SK-N-SH (cell line): ENCODE measurements around the gene CATSPER4. TPM values are rescaled to one million over a fixed set of nuclear protein-coding genes. Genes with fewer than 3 reads are reported as not detected.

Experiments used
- CTCF ChIA-PET: fragments of 300-600, 350-600 bp; formaldehyde crosslinking; extraction: SDS; loops from one replicate; lab custom pipeline; 2021; lab: Yijun Ruan, JAX
- POLR2A ChIA-PET: fragments of 350-600 bp; sonication (Branson Sonifier 250); formaldehyde crosslinking; extraction: SDS; loops from one replicate; lab custom pipeline; 2020; ENCODE audit warnings: antibody characterized with exemption, inconsistent platforms; lab: Yijun Ruan, JAX
- DNase-seq: peaks from one replicate; pipeline ENCODE4 v3.0.0; 2012
- H2AFZ ChIP-seq: fragments of 200-600 bp; sonication (generic); 2 replicates; pipeline ENCODE4 v1.8.1; 2016; ENCODE audit warnings: antibody characterized with exemption, mild to moderate bottlenecking, low read depth
- H3F3A ChIP-seq: fragments of 200-600 bp; sonication (generic); replicated peaks from 2 replicates; pipeline ENCODE3; 2016; ENCODE audit warnings: antibody characterized with exemption, mild to moderate bottlenecking; ENCODE audit not compliant: insufficient read depth
- H3K27ac ChIP-seq, 2 experiments: fragments of 200-500 bp in 1 of 2; fragments of 200-600 bp in 1 of 2; sonication (Bioruptor generic) in 1 of 2; sonication (generic), shearing (Covaris generic) in 1 of 2; 2 replicates each; pipeline versions ENCODE4 v1.5.1 to v1.6.1; 2014 to 2016; ENCODE audit warnings: low read depth in 2 of 2, inconsistent platforms in 1 of 2, low read length in 1 of 2, mild to moderate bottlenecking in 1 of 2, mixed read lengths in 1 of 2
- H3K27me3 ChIP-seq: fragments of 200-600 bp; sonication (generic), shearing (Covaris generic); 2 replicates; pipeline ENCODE4 v1.6.1; 2016; ENCODE audit warnings: mixed run types; ENCODE audit not compliant: insufficient read depth
- H3K36me3 ChIP-seq, 2 experiments: fragments of 200-500 bp in 1 of 2; fragments of 200-600 bp in 1 of 2; sonication (Bioruptor generic) in 1 of 2; sonication (generic) in 1 of 2; replicated peaks in 1 of 2; 2 replicates each; pipeline versions ENCODE3 to v1.5.1; 2014 to 2016; ENCODE audit warnings: low read length in 1 of 2, mild to moderate bottlenecking in 1 of 2; ENCODE audit not compliant: insufficient read depth in 2 of 2, control insufficient read depth in 1 of 2
- H3K4me1 ChIP-seq, 2 experiments: fragments of 200-500 bp in 1 of 2; fragments of 200-600 bp in 1 of 2; sonication (Bioruptor generic) in 1 of 2; sonication (generic), shearing (Covaris generic) in 1 of 2; 2 replicates each; pipeline versions ENCODE4 v1.5.1 to v1.6.1; 2014 to 2016; ENCODE audit warnings: low read depth in 1 of 2, low read length in 1 of 2, mixed run types in 1 of 2; ENCODE audit not compliant: insufficient read depth in 2 of 2, control insufficient read depth in 1 of 2
- H3K4me2 ChIP-seq: fragments of 200-600 bp; sonication (generic), shearing (Covaris generic); 2 replicates; pipeline ENCODE4 v1.6.1; 2017; ENCODE audit warnings: mixed run types
- H3K4me3 ChIP-seq, 2 experiments: fragments of 200-500 bp in 1 of 2; fragments of 200-600 bp in 1 of 2; sonication (Bioruptor generic) in 1 of 2; sonication (generic), shearing (Covaris generic) in 1 of 2; 2 replicates each; pipeline versions ENCODE4 v1.5.1 to v1.8.1; 2014 to 2016; ENCODE audit warnings: low read depth in 2 of 2, inconsistent platforms in 1 of 2, low read length in 1 of 2, mild to moderate bottlenecking in 1 of 2, mixed read lengths in 1 of 2, moderate library complexity in 1 of 2
- H3K79me2 ChIP-seq: fragments of 200-600 bp; sonication (generic); 2 replicates; pipeline ENCODE4 v1.8.1; 2017; ENCODE audit warnings: mild to moderate bottlenecking; ENCODE audit not compliant: insufficient read depth
- H3K9ac ChIP-seq: fragments of 200-600 bp; sonication (generic); 2 replicates; pipeline ENCODE4 v1.6.1; 2017; ENCODE audit warnings: mixed run types
- H3K9me2 ChIP-seq: fragments of 200-600 bp; sonication (generic); 2 replicates; pipeline ENCODE4 v1.6.1; 2017; ENCODE audit warnings: mixed run types
- H3K9me3 ChIP-seq: fragments of 200-600 bp; sonication (generic); 2 replicates; pipeline ENCODE4 v1.6.1; 2017; ENCODE audit warnings: mixed run types, mild to moderate bottlenecking, moderate library complexity
- H4K20me1 ChIP-seq: fragments of 200-600 bp; sonication (generic); 2 replicates; pipeline ENCODE4 v1.6.1; 2017; ENCODE audit warnings: mild to moderate bottlenecking, mixed run types; ENCODE audit not compliant: insufficient read depth
- CHD2 ChIP-seq: fragments of 150-350 bp; IDR thresholded peaks from 2 replicates; pipeline ENCODE4 v1.6.1; 2018; ENCODE audit warnings: low read length; ENCODE audit not compliant: partially characterized antibody
- EP300 ChIP-seq, 2 experiments: IDR thresholded peaks; 2 replicates each; pipeline versions ENCODE4 v1.4.0 to v1.6.1; 2012; ENCODE audit warnings: borderline replicate concordance in 1 of 2, low read depth in 1 of 2, low read length in 1 of 2
- FOSL2 ChIP-seq: IDR thresholded peaks from 2 replicates; pipeline ENCODE4 v1.4.0; 2012; ENCODE audit warnings: low read depth, mild to moderate bottlenecking, moderate library complexity, borderline replicate concordance
- FOXJ3 ChIP-seq: sonication (generic); formaldehyde crosslinking; IDR thresholded peaks from 2 replicates; pipeline ENCODE4 v1.5.1; 2020; ENCODE audit warnings: mild to moderate bottlenecking, missing genetic modification reagents
- GATA2 ChIP-seq: sonication (generic); formaldehyde crosslinking; IDR thresholded peaks from 2 replicates; pipeline ENCODE4 v1.5.0; 2020; ENCODE audit warnings: mild to moderate bottlenecking, missing genetic modification reagents
- IRF3 ChIP-seq: fragments of 150-350 bp; IDR thresholded peaks from 2 replicates; pipeline ENCODE4 v1.6.1; 2016; ENCODE audit warnings: mild to moderate bottlenecking, low read depth, low read length
- MXI1 ChIP-seq: IDR thresholded peaks from 2 replicates; pipeline ENCODE4 v1.6.1; 2012; ENCODE audit warnings: mild to moderate bottlenecking, low read depth, low read length, improper control_type of control experiment
- RCOR1 ChIP-seq: fragments of 150-350 bp; IDR thresholded peaks from 2 replicates; pipeline ENCODE4 v1.6.1; 2017; ENCODE audit warnings: antibody characterized with exemption, low read length
- TAF1 ChIP-seq: IDR thresholded peaks from 2 replicates; pipeline ENCODE4 v1.6.1; 2012; ENCODE audit warnings: low read depth, mild to moderate bottlenecking, low read length, moderate library complexity, borderline replicate concordance
- WGBS: methylation state at CpG from one replicate; pipeline ENCODE4 v1.1.6; 2017; ENCODE audit warnings: low lambda C conversion rate; 5-methylcytosine and 5-hydroxymethylcytosine counted together
- polyA plus RNA-seq, 3 experiments: library from polyadenylated mRNA; depleted of rRNA; stranded (reverse); fragments of >200 nt; gene quantifications; 2 replicates each; pipeline ENCODE4 v1.2.3, GENCODE V29; 2012
- TF ChIP-seq, protein P1 (sequence below): IDR thresholded peaks from 2 replicates; pipeline ENCODE4 v1.4.0; 2012; ENCODE audit warnings: low read depth
- TF ChIP-seq, protein P2 (sequence below): IDR thresholded peaks from 2 replicates; pipeline ENCODE4 v1.6.1; 2012; ENCODE audit warnings: mild to moderate bottlenecking, low read depth, low read length, moderate library complexity

CATSPER4 gene
- polyA plus RNA-seq, 1 of the 3 experiments (the other 2 are of a cell fraction): not detected

DNA sequence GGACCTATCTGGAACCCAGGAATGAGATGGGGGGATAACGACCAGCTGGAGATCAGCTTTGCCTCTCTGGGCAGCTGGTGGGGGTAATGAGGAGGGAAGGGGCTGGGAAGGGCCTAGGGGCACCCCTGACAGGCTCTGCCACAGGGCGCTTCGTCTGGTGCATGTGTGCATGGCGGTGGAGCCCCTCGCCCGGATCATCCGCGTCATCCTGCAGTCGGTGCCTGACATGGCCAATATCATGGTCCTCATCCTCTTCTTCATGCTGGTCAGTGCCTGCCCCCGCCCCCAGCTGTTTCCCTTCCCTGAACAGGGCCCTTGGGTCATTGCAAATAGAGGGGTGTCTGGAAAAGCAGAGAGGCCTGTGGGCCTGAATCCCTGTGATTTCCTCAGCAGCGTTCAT is 7.4 kb downstream of the CATSPER4 start:
- no peaks in the 10 kb centered on the region for H3K36me3 ChIP-seq
- H4K20me1 ChIP-seq: no peaks in the 10 kb centered on the region
- H3K27ac ChIP-seq: no peak overlapping the region
- no peak overlapping the region for H3K9ac ChIP-seq
- no peak overlapping the region for H2AFZ ChIP-seq
- H3K79me2 ChIP-seq: no peaks in the 10 kb centered on the region
- POLR2A ChIA-PET: no interaction called here
- CTCF ChIA-PET: interaction anchor here (0.6 to 1.6 kb wide), 4 partner anchors 15 to 36 kb away, joined by 3 to 7 read pairs (median 4); partner anchors contain the start of genes CEP85 and ZNF593
- WGBS: 19% methylated on average over 2 of the region's 11 CpGs
- H3K4me1 ChIP-seq: no peaks in the 10 kb centered on the region
- TF ChIP-seq FOSL2 (no peak), EP300 (IDR thresholded peaks at IDR 0.05; ENCODE audit: borderline replicate concordance in 1 of 2, low read depth in 1 of 2, low read length in 1 of 2) (no peak), FOXJ3 (CRISPR knock-in tag) (no peak), RCOR1 (no peak), GATA2 (CRISPR knock-in tag) (no peak)
- TF ChIP-seq, protein P1, sequence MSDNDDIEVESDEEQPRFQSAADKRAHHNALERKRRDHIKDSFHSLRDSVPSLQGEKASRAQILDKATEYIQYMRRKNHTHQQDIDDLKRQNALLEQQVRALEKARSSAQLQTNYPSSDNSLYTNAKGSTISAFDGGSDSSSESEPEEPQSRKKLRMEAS: no peak
- TF ChIP-seq, protein P2, sequence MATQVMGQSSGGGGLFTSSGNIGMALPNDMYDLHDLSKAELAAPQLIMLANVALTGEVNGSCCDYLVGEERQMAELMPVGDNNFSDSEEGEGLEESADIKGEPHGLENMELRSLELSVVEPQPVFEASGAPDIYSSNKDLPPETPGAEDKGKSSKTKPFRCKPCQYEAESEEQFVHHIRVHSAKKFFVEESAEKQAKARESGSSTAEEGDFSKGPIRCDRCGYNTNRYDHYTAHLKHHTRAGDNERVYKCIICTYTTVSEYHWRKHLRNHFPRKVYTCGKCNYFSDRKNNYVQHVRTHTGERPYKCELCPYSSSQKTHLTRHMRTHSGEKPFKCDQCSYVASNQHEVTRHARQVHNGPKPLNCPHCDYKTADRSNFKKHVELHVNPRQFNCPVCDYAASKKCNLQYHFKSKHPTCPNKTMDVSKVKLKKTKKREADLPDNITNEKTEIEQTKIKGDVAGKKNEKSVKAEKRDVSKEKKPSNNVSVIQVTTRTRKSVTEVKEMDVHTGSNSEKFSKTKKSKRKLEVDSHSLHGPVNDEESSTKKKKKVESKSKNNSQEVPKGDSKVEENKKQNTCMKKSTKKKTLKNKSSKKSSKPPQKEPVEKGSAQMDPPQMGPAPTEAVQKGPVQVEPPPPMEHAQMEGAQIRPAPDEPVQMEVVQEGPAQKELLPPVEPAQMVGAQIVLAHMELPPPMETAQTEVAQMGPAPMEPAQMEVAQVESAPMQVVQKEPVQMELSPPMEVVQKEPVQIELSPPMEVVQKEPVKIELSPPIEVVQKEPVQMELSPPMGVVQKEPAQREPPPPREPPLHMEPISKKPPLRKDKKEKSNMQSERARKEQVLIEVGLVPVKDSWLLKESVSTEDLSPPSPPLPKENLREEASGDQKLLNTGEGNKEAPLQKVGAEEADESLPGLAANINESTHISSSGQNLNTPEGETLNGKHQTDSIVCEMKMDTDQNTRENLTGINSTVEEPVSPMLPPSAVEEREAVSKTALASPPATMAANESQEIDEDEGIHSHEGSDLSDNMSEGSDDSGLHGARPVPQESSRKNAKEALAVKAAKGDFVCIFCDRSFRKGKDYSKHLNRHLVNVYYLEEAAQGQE: no peak
- no peak for DNase-seq
- no peaks in the 10 kb centered on the region for H3F3A ChIP-seq
- no peak overlapping the region for H3K4me2 ChIP-seq
- no peaks in the 10 kb centered on the region; the same call in 1 of the 2 replicates for H3K27me3 ChIP-seq
- H3K4me3 ChIP-seq: no peak overlapping the region
- H3K9me3 ChIP-seq: no peaks in the 10 kb centered on the region
- H3K9me2 ChIP-seq: no peaks in the 10 kb centered on the region

DNA sequence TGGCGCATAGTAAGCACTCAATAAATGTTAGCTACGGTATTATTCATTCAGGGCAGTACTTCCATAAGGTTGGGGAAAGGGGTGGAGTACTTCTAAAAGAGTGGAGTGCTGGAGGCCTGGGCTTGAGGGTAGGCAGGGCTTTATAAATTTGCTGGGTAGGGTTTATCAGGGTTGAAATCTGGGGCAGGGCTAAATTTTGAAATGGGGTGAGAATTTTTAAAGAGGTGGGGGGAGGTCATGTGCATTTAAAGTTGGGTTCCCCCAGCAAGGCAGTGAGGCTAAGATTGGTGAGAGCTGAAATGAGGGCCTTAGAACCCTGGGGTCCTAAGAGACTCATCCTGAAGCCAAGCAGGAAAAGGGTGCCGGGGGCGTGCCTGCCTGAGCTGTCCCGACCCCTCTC is 10.0 kb downstream of the CATSPER4 start:
- no peak for DNase-seq
- no peak overlapping the region for H3K4me2 ChIP-seq
- H3K27ac ChIP-seq: no peak overlapping the region
- H3K9me2 ChIP-seq: no peaks in the 10 kb centered on the region
- H3K9ac ChIP-seq: no peak overlapping the region
- H2AFZ ChIP-seq: no peak overlapping the region
- H4K20me1 ChIP-seq: no peaks in the 10 kb centered on the region
- H3K36me3 ChIP-seq: no peaks in the 10 kb centered on the region
- H3K79me2 ChIP-seq: no peaks in the 10 kb centered on the region
- ChIA-PET POLR2A (interaction anchor here (0.6 kb wide), 1 partner anchor 10 kb away, joined by 3 read pairs; no protein-coding TSS in a partner anchor), CTCF (interaction anchor here (1.0 kb wide), 1 partner anchor 43 kb away, joined by 3 read pairs; no protein-coding TSS in a partner anchor)
- no peak overlapping the region for H3K4me3 ChIP-seq
- H3K27me3 ChIP-seq: no peaks in the 10 kb centered on the region
- H3K9me3 ChIP-seq: no peaks in the 10 kb centered on the region
- no peaks in the 10 kb centered on the region for H3F3A ChIP-seq
- H3K4me1 ChIP-seq: no peaks in the 10 kb centered on the region
- TF ChIP-seq MXI1 (no peak), IRF3 (no peak), CHD2 (no peak), TAF1 (no peak)
- 84% methylated on average over 5 of the region's 5 CpGs for WGBS
